GM21529 (cell line): ENCODE results near the gene SH2D1A.
"Not testable (repeated sequence)": the region's sequence is repeated elsewhere in the genome, so short reads cannot be mapped to it uniquely, and the experiment has no call there.

ENCODE experiments used
- ATAC-seq: cut with Tn5 transposase; IDR thresholded peaks from one replicate; pipeline ENCODE4 v1.9.1; 2021; ENCODE audit not compliant: unreplicated experiment

Gene SH2D1A

DNA sequence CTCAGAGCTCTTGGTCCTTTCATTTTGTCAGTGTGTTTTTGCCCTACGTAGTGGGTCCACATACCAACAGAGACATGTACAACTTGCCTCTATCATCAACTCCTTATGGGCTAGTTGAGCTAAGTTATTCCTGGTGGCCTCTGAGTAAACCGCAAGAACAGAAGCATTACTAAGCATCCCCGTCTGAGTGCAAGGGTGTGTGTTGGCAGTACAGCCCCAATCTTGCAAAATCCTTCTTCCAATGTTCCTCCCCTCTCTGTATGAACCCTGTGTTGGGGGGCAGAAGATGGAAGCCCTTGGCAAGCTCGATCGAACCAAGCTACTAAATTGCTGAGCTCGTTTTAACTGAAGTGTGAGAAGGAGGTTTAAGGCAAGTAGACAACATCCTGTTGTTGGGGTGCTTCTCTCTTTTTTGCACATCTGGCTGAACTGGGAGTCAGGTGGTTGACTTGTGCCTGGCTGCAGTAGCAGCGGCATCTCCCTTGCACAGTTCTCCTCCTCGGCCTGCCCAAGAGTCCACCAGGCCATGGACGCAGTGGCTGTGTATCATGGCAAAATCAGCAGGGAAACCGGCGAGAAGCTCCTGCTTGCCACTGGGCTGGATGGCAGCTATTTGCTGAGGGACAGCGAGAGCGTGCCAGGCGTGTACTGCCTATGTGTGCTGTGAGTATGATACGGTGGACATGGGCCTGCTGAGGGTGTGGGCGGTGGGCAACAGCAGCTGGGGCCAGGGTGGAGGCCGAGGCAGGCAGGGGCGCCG, at the start of gene SH2D1A:
Gene SH2D1A (plus strand): TSS at position 447 of the 760 bp plus-strand sequence. CDS start 80 bp downstream, at position 527.
- ATAC-seq, result no peak

- not testable (repeated sequence) for ATAC-seq
Observed at GRCh38 chrX:124299323-124299722, 47.0 kb upstream of the SH2D1A start.

DNA sequence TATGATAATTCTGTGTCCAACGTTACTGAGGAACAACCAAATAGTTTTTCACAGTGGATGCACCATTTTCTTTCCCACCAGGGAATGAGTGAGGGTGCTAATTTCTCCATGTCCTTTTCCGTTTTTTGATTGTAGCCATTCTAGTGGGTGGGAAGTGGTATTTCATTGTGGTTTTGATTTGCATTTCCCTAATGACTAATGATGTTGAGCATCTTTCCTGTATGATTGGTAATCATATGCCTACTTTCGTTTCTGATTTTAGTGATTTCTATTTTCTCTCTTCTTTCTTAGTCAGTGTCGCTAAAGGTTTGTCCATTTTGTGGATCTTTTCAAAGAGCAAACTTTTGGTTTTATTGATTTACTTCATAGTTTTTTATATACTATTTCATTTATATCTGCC, 46.0 kb upstream of the SH2D1A start:
- ATAC-seq, result no peak

DNA sequence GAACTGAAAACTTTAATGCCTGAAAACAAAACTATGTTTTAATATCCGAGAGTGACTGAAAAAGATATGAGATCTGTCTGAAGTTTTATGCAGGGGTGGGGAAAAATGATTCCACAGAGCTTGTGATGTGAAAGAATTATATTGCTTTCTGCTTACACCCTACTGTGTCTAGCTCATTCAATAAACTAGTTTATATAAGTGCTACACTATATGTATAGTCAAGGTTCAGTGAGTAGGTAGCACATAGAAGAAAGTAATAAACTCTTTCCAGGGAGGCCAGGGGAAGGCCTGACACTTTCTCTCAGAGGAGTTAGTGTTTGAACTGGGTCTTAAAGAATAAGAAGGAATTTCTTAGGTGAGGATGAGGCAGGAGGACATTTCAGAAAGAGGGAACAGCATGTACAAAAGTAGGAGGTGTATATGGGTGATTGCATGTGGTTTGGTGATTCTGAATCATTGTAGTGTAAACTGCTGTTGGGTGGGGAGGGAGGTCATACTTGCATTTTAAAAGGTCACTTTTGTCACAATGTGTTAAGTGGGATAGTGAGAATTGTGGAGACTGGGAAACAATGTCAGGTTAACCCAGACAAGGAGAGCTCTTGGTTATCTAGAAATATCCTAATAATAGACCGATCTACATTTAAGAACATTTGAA, 39.0 kb upstream of the SH2D1A start:
- ATAC-seq, result no peak

GRCh38 chrX:124325732-124326131, 20.6 kb upstream of the SH2D1A start:
- ATAC-seq, result no peak

GRCh38 chrX:124328765-124329164, 17.6 kb upstream of the SH2D1A start:
- no peak for ATAC-seq

- ATAC-seq, result no peak
Observed at GRCh38 chrX:124332481-124333424, 13.6 kb upstream of the SH2D1A start, which contains the start of gene TEX13D. Gene TEX13D (plus strand): TSS chrX:124332660. CDS start chrX:124332918, 258 bp downstream.

- ATAC-seq, result no peak
Observed at GRCh38 chrX:124333862-124334261, 12.5 kb upstream of the SH2D1A start.

DNA sequence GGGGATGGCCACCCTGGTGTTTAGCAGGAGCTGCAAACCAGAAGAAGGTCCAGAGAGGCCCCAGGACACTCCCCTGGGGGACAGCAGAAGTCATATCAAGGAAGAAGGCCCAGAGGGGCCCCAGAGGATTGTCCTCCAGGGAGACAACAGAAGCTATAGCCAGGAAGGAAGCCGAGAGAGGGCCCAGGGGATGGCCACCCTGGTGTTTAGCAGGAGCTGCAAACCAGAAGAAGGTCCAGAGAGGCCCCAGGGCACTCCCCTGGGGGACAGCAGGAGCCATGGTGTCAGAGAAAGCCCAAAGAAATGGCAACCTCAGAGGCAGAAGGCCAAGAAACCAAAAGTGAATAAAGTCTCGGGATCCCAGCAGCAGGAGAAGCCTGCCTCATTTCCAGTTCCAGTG, 11.8 kb upstream of the SH2D1A start:
- ATAC-seq, result not testable (repeated sequence)

DNA sequence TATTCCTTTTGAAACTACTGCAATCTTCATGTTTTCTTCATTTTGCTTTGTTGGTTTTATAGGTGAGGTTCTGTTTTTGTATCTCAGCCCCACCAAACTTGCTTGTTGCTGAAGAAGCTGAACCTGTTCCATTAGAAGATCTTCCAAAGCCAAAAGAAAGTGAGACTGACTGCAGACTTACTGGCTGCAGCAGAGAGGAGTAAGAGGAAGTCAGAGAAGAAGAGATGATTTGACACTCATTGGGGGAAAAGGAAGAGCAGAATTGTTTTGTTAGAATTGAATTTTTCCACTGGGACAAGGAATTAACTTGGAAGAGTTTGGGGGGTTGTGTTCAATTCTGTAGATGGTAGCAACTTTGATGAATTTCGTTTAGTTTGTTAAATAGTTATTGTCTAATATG, 10.8 kb upstream of the SH2D1A start:
- no peak for ATAC-seq

DNA sequence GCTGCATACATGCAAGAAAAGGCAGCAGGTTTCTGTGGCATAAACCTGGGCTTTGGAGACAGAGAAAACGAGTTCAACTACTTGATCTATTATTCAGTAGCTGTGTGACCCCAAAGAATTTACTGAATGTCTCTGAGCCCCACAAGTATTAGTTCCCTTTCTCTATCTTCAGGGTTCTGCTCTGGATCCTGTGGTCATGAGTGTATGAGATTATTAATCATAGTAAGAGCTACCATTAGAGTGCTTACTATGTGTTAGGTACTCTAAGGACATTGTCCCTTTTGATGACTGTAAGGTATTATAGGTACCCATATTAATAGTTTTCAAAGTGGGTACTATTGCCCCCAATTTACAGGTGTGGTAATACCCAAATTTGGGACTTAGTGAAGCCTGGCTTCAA, 8.4 kb upstream of the SH2D1A start:
- ATAC-seq, result no peak

GRCh38 chrX:124338733-124339514, 7.4 kb upstream of the SH2D1A start:
- ATAC-seq, result no peak

DNA sequence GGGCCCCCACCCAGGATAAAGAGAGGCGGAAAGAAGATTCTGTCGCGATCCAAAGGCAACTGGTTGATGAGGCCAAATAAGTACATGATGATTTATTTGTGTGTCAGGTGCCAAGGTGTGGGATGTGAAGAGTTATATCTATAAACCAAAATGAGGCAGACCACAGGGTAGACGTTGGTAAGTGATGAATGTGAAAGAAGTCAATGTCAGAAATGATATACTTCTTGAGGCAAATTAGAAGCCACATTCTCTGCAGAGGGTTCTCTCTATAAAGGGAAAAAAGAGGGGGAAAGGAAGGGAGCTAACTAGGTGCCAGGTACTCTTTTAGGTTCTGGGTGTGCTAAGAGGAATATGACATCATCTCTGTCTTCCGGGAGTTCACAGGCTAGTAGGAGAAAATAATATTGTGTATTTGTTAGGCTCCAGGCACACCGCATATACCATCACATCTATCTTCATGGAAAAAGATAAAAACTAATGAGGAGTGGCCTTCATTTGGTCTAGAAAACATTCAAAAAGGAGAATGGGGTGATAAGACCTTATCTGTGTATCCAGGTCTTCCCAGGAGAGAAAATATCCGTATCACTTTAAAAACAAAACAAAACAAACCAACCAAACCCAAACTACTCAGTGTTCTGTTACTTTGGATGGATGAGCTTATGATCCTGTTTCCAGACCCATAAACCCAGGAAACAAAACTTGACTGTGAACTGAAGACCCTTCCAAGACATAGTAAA, 4.8 kb upstream of the SH2D1A start:
- ATAC-seq, result no peak

GRCh38 chrX:124342174-124342867, 4.0 kb upstream of the SH2D1A start:
- no peak for ATAC-seq

DNA sequence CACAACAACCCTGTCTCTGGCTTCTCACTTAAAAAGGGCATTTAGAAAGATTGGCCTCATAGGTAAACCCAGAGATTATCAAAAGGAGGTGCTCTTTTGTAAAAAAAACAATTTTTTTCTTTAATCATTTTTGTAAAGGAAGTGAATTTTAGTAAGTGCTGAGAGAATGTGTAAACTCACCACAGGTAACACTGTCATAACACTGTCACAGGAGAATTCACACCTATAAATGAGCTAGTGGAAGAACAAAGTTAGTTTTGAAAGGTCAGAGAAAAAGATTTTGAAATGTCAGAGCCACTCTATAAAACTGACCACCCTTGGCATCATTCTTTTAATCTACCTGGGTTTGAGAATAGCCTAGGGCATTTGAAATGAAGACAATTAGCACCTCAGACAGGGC, 3.3 kb upstream of the SH2D1A start:
- no peak for ATAC-seq

DNA sequence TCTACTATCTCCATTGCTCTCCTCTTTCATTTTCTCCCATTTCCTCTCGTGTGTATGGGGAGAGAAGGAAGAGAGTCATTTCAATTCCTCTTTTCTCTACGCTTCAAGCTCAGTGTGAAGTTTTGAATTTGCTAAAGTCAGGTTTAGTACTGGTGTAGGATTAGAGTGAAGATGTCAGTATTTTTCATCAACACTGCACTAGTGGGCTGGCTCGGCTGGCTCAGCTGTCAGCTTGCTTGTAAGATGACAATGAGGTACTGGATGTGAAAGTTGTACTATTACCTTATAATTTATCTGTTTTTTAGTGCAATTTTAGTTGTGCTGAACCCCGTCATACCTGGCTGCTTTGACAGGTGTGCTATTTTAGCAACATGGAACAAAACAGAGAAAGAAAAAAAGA, 2.1 kb upstream of the SH2D1A start:
- ATAC-seq, result no peak

DNA sequence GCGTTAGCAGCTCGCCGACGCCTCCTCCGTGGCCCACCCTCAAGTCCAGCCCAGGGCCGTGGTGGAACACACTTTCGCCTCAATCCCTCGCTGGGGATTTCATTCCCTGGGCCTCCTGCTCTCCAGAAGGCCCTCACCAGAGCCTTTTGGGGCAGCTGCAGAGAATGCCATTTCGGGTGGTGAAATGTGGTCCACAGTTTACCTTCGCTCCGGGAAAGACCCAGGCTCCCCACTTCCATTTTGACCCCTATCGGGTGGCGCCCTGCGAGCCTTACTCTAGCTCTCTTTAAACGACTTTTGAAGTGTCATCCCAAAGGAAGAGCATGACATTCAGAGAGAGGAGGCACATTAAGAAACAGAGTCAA, 496 bp downstream of the SH2D1A start:
- no peak for ATAC-seq

DNA sequence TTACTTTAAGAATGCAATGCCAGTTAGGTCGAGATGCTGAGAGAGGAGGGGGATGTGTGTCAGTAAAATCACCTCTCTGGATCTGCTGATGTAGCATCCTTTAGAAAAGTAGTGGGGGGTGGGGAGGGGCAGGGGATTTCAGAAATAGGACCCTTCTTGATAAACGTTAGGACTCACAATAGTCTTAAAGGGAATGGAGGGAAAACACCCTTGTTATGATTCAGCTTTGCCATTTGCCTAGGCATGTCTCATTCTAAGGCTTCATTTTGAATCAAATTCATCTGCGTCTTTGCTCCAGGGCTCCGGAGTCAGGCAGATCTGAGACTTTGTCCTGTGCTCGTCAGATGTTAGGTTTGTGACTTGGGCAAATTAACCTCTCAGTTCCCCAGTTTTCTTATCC, 879 bp downstream of the SH2D1A start:
- ATAC-seq, result no peak

- ATAC-seq, result no peak
Observed at GRCh38 chrX:124348182-124348581, 1.8 kb downstream of the SH2D1A start.
